Daoy (cell line): Measurements from ENCODE around the gene TRABD2A. TPM values are rescaled to one million over a fixed set of nuclear protein-coding genes. Genes with fewer than 3 reads are reported as not detected.
A peak's percentile ranks its signal among the peaks of the same experiment; 100 is the strongest.

Experiments used
- DNase-seq: peaks from one replicate; pipeline ENCODE4 v3.0.0-alpha.2; 2015; ENCODE audit warnings: low read depth
- total RNA-seq: library from RNA; depleted of rRNA; stranded (reverse); fragments of >200 nt; shearing (Covaris generic); gene quantifications from 2 replicates; pipeline ENCODE4 v1.2.3, GENCODE V29; 2014

Gene TRABD2A
- total RNA-seq, 1 experiment from 2014 or later = 4.7 TPM

GRCh38 chr2:84817239-84817655, 63.6 kb downstream of the TRABD2A start:
- no peak for DNase-seq

- DNase-seq = no peak
Observed at GRCh38 chr2:84816426-84817026, 64.4 kb downstream of the TRABD2A start.

GRCh38 chr2:84815146-84815545, 65.7 kb downstream of the TRABD2A start:
- peak; percentile 35 for DNase-seq

- DNase-seq = no peak
Observed at GRCh38 chr2:84811839-84812431, 68.9 kb downstream of the TRABD2A start.

- no peak for DNase-seq
Observed at GRCh38 chr2:84808279-84808678, 72.6 kb downstream of the TRABD2A start.

- DNase-seq = peak; percentile 88
Observed at GRCh38 chr2:84807063-84807485, 73.8 kb downstream of the TRABD2A start.

GRCh38 chr2:84805250-84805958, 75.5 kb downstream of the TRABD2A start:
- DNase-seq = no peak

- DNase-seq = no peak
Observed at GRCh38 chr2:84801811-84802210, 79.1 kb downstream of the TRABD2A start.

- no peak for DNase-seq
Observed at GRCh38 chr2:84800194-84800805, 80.6 kb downstream of the TRABD2A start.

- DNase-seq = no peak
Observed at GRCh38 chr2:84799772-84800171, 81.1 kb downstream of the TRABD2A start.

- DNase-seq = no peak
Observed at GRCh38 chr2:84797271-84797670, 83.6 kb downstream of the TRABD2A start.

GRCh38 chr2:84796798-84797197, 84.1 kb downstream of the TRABD2A start:
- DNase-seq = no peak

GRCh38 chr2:84793641-84794040, 87.2 kb downstream of the TRABD2A start:
- no peak for DNase-seq

GRCh38 chr2:84792856-84793522, 87.9 kb downstream of the TRABD2A start:
- peak; percentile 57 for DNase-seq

- no peak for DNase-seq
Observed at GRCh38 chr2:84788498-84788897, 92.4 kb downstream of the TRABD2A start.

GRCh38 chr2:84788027-84788426, 92.9 kb downstream of the TRABD2A start:
- DNase-seq = no peak

- DNase-seq = no peak
Observed at GRCh38 chr2:84786601-84787000, 94.3 kb downstream of the TRABD2A start.

GRCh38 chr2:84785950-84786349, 94.9 kb downstream of the TRABD2A start:
- no peak for DNase-seq

GRCh38 chr2:84782717-84783442, 98.0 kb downstream of the TRABD2A start:
- DNase-seq = no peak

GRCh38 chr2:84781942-84782716, 98.8 kb downstream of the TRABD2A start:
- DNase-seq = peak; percentile 41

GRCh38 chr2:84779781-84780180, 101.1 kb downstream of the TRABD2A start:
- DNase-seq = no peak
